ENCODE data around the gene SUGP2. TPM values are rescaled to one million over a fixed set of nuclear protein-coding genes. Genes with fewer than 3 reads are reported as not detected.

The SUGP2 gene
- total RNA-seq, 1 donor from 2014 or later = 72.6 TPM

- ATAC-seq (peak; percentile 57 to 86), DNase-seq (no peak)
- Histone ChIP-seq H3K36me3 (peaks cover 79% of the 10 kb centered on the region), H3K4me1 (peaks cover 5% of the 10 kb centered on the region), H3K4me3 (no peak overlapping the region), H3K9me3 (no peaks in the 10 kb centered on the region), H3K27me3 (ENCODE audit: low read depth) (no peaks in the 10 kb centered on the region), H3K27ac (no peak overlapping the region)
- intact Hi-C loops (cut with DNase I) = no loop called here
- TF ChIP-seq CTCF (IDR thresholded peaks at IDR 0.05) = no peak
These were observed 12.2 kb downstream of the SUGP2 start for GRCh38 chr19:19021115-19021514.

GRCh38 chr19:19010551-19010950 is 22.8 kb downstream of the SUGP2 start:
- no peak overlapping the region for H3K4me3 ChIP-seq
- no peaks in the 10 kb centered on the region for H3K9me3 ChIP-seq
- no peaks in the 10 kb centered on the region for H3K4me1 ChIP-seq
- TF ChIP-seq CTCF (IDR thresholded peaks at IDR 0.05) = no peak
- DNase-seq (no peak), ATAC-seq (no peak)
- H3K27ac ChIP-seq = no peak overlapping the region
- intact Hi-C loops (cut with DNase I) = no loop called here
- H3K27me3 ChIP-seq (ENCODE audit: low read depth) = no peaks in the 10 kb centered on the region
- H3K36me3 ChIP-seq = peaks cover 97% of the 10 kb centered on the region

- Histone ChIP-seq H3K27ac (no peak overlapping the region), H3K4me1 (no peaks in the 10 kb centered on the region), H3K36me3 (peaks cover 96% of the 10 kb centered on the region), H3K4me3 (no peak overlapping the region), H3K9me3 (no peaks in the 10 kb centered on the region), H3K27me3 (ENCODE audit: low read depth) (no peaks in the 10 kb centered on the region)
- no peak for DNase-seq
- no peak for TF ChIP-seq CTCF (IDR thresholded peaks at IDR 0.05)
- no peak for ATAC-seq
- intact Hi-C loops (cut with DNase I) = no loop called here
These were observed 23.4 kb downstream of the SUGP2 start for GRCh38 chr19:19009951-19010350.

GRCh38 chr19:19006213-19006612 is 27.1 kb downstream of the SUGP2 start:
- no peaks in the 10 kb centered on the region for H3K4me1 ChIP-seq
- H3K36me3 ChIP-seq = peaks cover 94% of the 10 kb centered on the region
- H3K27me3 ChIP-seq (ENCODE audit: low read depth) = no peaks in the 10 kb centered on the region
- no peak for TF ChIP-seq CTCF (IDR thresholded peaks at IDR 0.05)
- ATAC-seq (no peak), DNase-seq (no peak)
- no peaks in the 10 kb centered on the region for H3K9me3 ChIP-seq
- no peak overlapping the region for H3K27ac ChIP-seq
- H3K4me3 ChIP-seq = no peak overlapping the region
- intact Hi-C loops (cut with DNase I) = no loop called here

GRCh38 chr19:19004144-19004543 is 29.2 kb downstream of the SUGP2 start:
- no peak for DNase-seq
- intact Hi-C loops (cut with DNase I) = no loop called here

More at GRCh38 chr19:19004144-19004543, 29.2 kb downstream of the SUGP2 start:
- Histone ChIP-seq H3K9me3 (no peaks in the 10 kb centered on the region), H3K4me1 (peaks cover 4% of the 10 kb centered on the region), H3K27me3 (ENCODE audit: low read depth) (no peaks in the 10 kb centered on the region), H3K36me3 (peaks cover 94% of the 10 kb centered on the region), H3K27ac (no peak overlapping the region), H3K4me3 (no peak overlapping the region)
- TF ChIP-seq CTCF (IDR thresholded peaks at IDR 0.05) = no peak
- ATAC-seq = no peak
